Natural killer cell (primary cell): ENCODE results near the gene ITPRIPL1. TPM values are rescaled to one million over a fixed set of nuclear protein-coding genes. Genes with fewer than 3 reads are reported as not detected.

Experiments
- ATAC-seq, 3 donors: fragments of 150-1000 bp in 2 of 3; fragments of 200-7000 bp in 1 of 3; cut with Tn5 transposase; 1 replicate in 1 of 3; 2 replicates in 2 of 3; pipeline ENCODE4 v1.10.0; 2021; ENCODE audit warnings: mild to moderate bottlenecking in 2 of 3, moderate library complexity in 2 of 3
- DNase-seq, 2 donors: peaks; one replicate each; pipeline versions ENCODE4 v3.0.0 to v3.0.0-alpha.2; 2013 to 2021; ENCODE audit warnings: mixed read lengths in 1 of 2
- H3K27ac ChIP-seq: one replicate; pipeline ENCODE4 v1.5.1; 2013; ENCODE audit warnings: mild to moderate bottlenecking, low read length
- H3K27me3 ChIP-seq: one replicate; pipeline ENCODE4 v1.6.1; 2013; ENCODE audit warnings: low read length; ENCODE audit not compliant: control insufficient read depth, insufficient read depth
- H3K36me3 ChIP-seq: one replicate; pipeline ENCODE4 v1.6.1; 2013; ENCODE audit warnings: low read length; ENCODE audit not compliant: control insufficient read depth, insufficient read depth
- H3K4me1 ChIP-seq: one replicate; pipeline ENCODE4 v1.6.1; 2013; ENCODE audit warnings: low read length; ENCODE audit not compliant: control insufficient read depth, insufficient read depth
- H3K4me3 ChIP-seq: one replicate; pipeline ENCODE4 v1.5.1; 2013; ENCODE audit warnings: low read length
- H3K9me3 ChIP-seq: one replicate; pipeline ENCODE4 v1.6.1; 2013; ENCODE audit warnings: low read length; ENCODE audit not compliant: control insufficient read depth, insufficient read depth
- H3K27ac Mint-ChIP-seq, 2 donors: one replicate each; pipeline ENCODE4 v1.8.0; 2022; ENCODE audit warnings: mild to moderate bottlenecking in 2 of 2, mixed read lengths in 2 of 2, moderate library complexity in 1 of 2
- H3K27me3 Mint-ChIP-seq, 2 donors: one replicate each; pipeline ENCODE4 v1.8.0; 2022; ENCODE audit warnings: low read depth in 2 of 2, mixed read lengths in 2 of 2
- H3K36me3 Mint-ChIP-seq: one replicate; pipeline ENCODE4 v1.8.0; 2022; ENCODE audit warnings: mixed read lengths
- H3K4me1 Mint-ChIP-seq, 2 donors: one replicate each; pipeline ENCODE4 v1.8.0; 2022; ENCODE audit warnings: mixed read lengths in 2 of 2
- H3K4me3 Mint-ChIP-seq: one replicate; pipeline ENCODE4 v1.8.0; 2022; ENCODE audit warnings: mild to moderate bottlenecking, moderate library complexity, mixed read lengths
- H3K9me3 Mint-ChIP-seq, 2 donors: one replicate each; pipeline ENCODE4 v1.8.0; 2022; ENCODE audit warnings: mixed read lengths in 2 of 2
- CTCF ChIP-seq: fragments of 200-600 bp; IDR thresholded peaks from one replicate; pipeline ENCODE4 v1.8.0; 2022; ENCODE audit warnings: antibody characterized with exemption
- WGBS: methylation state at CpG from one replicate; pipeline ENCODE4 v1.1.7; 2013; ENCODE audit warnings: missing lambda C conversion rate; ENCODE audit not compliant: insufficient coverage; 5-methylcytosine and 5-hydroxymethylcytosine counted together
- intact Hi-C: fragments of 100-400 bp; cut with micrococcal nuclease; formaldehyde crosslinking; loops from one replicate; pipeline ENCODE4 v1.14.2; 2022
- total RNA-seq, 4 donors: library from RNA; stranded (reverse); fragments of 120-200 nt in 1 of 4; gene quantifications; one replicate each; pipeline versions ENCODE4 v1.2.3 to v1.2.4, GENCODE V29; 2013 to 2022

ITPRIPL1 gene
- total RNA-seq, 3 donors from 2014 or later (not counting 1 experiment from before 2014, with no cell fraction given), result 14.1 to 28.7 (median 20.5) TPM

DNA sequence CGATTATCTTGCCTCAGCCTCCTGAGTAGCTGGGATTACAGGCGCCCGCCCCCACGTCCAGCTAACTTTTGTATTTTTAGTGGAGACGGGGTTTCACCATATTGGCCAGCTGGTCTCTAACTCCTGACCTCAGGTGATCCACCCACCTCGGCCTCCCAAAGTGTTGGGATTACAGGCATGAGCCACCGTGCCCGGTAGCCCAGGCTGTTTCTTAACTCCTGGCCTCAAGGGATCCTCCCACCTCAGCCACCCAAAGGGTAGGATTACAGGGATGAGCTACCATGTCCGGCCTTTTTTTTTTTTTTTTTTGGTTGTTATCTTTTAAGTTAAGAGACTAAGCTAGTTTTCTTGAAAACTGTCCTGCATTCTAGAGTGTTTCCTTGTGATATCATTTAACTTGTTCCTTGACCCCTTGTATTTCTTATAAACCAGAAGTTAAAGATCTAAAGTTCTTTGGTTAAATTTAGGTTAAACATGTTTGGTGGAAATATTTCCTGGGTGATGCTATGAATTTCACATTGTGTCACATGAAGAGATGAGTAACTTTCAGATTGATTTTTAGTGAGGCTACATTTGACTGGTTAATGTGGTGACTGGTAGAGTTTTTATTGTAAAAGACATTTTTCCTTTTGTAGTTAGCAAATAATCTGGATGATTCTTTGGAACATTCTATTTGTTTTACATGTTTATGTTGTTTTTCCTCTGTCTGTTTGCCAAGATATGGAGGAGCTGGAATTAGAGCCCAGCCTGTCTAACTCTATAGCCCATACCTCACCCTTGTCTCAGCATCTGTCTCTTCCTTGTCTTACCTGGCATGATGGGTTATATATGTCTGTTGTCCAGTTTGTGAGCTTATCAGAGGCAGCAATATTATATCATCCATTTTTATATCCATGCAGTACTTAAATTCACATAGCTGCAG, 15.6 kb downstream of the ITPRIPL1 start:
- Mint-ChIP-seq H3K27me3 (no peaks in the 10 kb centered on the region), H3K9me3 (no peaks in the 10 kb centered on the region), H3K27ac (no peak overlapping the region), H3K4me3 (no peak overlapping the region), H3K4me1 (peaks cover 6 to 12% of the 10 kb centered on the region in 2 donors), H3K36me3 (no peaks in the 10 kb centered on the region)
- H3K4me3 ChIP-seq, result no peak overlapping the region
- H3K27me3 ChIP-seq, result no peaks in the 10 kb centered on the region
- no peak for TF ChIP-seq CTCF
- ATAC-seq (no peak), DNase-seq (no peak)
- no peak overlapping the region for H3K27ac ChIP-seq
- no peaks in the 10 kb centered on the region for H3K36me3 ChIP-seq
- intact Hi-C loops, result no loop called here
- WGBS, result 97% methylated on average over 9 of the region's 9 CpGs
- H3K4me1 ChIP-seq, result peaks cover 25% of the 10 kb centered on the region
- no peaks in the 10 kb centered on the region for H3K9me3 ChIP-seq

GRCh38 chr2:96341641-96342040, 16.5 kb downstream of the ITPRIPL1 start:
- WGBS, result 93% methylated on average over 14 of the region's 14 CpGs
- Mint-ChIP-seq H3K27me3 (no peaks in the 10 kb centered on the region), H3K36me3 (no peaks in the 10 kb centered on the region), H3K27ac (no peak overlapping the region), H3K4me1 (peaks cover 0 to 7% of the 10 kb centered on the region in 2 donors), H3K9me3 (no peaks in the 10 kb centered on the region), H3K4me3 (no peak overlapping the region)
- Histone ChIP-seq H3K9me3 (no peaks in the 10 kb centered on the region), H3K36me3 (no peaks in the 10 kb centered on the region), H3K4me1 (peaks cover 19% of the 10 kb centered on the region), H3K27me3 (no peaks in the 10 kb centered on the region), H3K27ac (peak overlapping the region; percentile 43), H3K4me3 (no peak overlapping the region)
- intact Hi-C loops, result no loop called here
- TF ChIP-seq CTCF, result no peak
- ATAC-seq (no peak), DNase-seq (peak in 1 of 2 donors; percentile 36)

GRCh38 chr2:96342085-96342484, 17.0 kb downstream of the ITPRIPL1 start:
- Histone ChIP-seq H3K36me3 (no peaks in the 10 kb centered on the region), H3K4me3 (no peak overlapping the region), H3K4me1 (peaks cover 19% of the 10 kb centered on the region), H3K27me3 (no peaks in the 10 kb centered on the region), H3K27ac (peak overlapping the region; percentile 43), H3K9me3 (no peaks in the 10 kb centered on the region)
- Mint-ChIP-seq H3K27me3 (no peaks in the 10 kb centered on the region), H3K9me3 (no peaks in the 10 kb centered on the region), H3K27ac (no peak overlapping the region), H3K36me3 (no peaks in the 10 kb centered on the region), H3K4me1 (peaks cover 0 to 7% of the 10 kb centered on the region in 2 donors), H3K4me3 (no peak overlapping the region)
- intact Hi-C loops, result no loop called here
- DNase-seq, result peak in 1 of 2 donors; percentile 75
- 74% methylated on average over 4 of the region's 6 CpGs for WGBS
- ATAC-seq, result peak; percentile 35 to 81 (median 38)
- no peak for TF ChIP-seq CTCF
